Measurements from ENCODE around the gene FARS2. TPM values are rescaled to one million over a fixed set of nuclear protein-coding genes. Genes with fewer than 3 reads are reported as not detected.

Gene FARS2
- total and polyA plus RNA-seq, 7 donors: 10.6 to 17.5 (median 14.4) TPM

DNA sequence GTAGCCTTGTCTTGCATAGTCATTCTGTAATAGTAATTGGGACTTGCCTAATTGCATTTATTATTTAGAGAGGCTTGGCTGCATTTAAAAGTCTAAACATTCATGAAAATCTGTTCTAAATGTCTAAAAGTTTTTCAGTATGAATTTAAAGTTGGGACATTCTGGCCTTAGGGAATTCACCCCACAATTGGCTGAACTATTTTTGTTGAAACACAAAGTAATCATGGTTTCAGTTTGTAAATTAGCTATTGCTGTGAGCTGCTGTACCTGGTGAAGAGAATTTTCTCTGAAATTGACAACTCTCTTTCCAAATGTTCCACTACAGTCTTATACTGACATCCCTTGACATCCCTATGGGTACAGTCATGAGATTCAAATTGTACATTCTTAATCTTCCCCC, 253.0 kb downstream of the FARS2 start:
- ATAC-seq: no peak
- TF ChIP-seq, protein P1, sequence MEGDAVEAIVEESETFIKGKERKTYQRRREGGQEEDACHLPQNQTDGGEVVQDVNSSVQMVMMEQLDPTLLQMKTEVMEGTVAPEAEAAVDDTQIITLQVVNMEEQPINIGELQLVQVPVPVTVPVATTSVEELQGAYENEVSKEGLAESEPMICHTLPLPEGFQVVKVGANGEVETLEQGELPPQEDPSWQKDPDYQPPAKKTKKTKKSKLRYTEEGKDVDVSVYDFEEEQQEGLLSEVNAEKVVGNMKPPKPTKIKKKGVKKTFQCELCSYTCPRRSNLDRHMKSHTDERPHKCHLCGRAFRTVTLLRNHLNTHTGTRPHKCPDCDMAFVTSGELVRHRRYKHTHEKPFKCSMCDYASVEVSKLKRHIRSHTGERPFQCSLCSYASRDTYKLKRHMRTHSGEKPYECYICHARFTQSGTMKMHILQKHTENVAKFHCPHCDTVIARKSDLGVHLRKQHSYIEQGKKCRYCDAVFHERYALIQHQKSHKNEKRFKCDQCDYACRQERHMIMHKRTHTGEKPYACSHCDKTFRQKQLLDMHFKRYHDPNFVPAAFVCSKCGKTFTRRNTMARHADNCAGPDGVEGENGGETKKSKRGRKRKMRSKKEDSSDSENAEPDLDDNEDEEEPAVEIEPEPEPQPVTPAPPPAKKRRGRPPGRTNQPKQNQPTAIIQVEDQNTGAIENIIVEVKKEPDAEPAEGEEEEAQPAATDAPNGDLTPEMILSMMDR (IDR thresholded peaks at IDR 0.05): no peak
- Histone ChIP-seq H3K4me1 (no peaks in the 10 kb centered on the region), H3K27me3 (ENCODE audit: insufficient read depth in 3 of 3, low read length in 2 of 3) (no peaks in the 10 kb centered on the region), H3K9me3 (no peaks in the 10 kb centered on the region), H3K4me3 (no peak overlapping the region), H3K27ac (no peak overlapping the region), H3K36me3 (ENCODE audit: insufficient read depth in 1 of 2, low read depth in 1 of 2) (no peaks in the 10 kb centered on the region)
- no peak for DNase-seq
- intact Hi-C loops (cut with DNase I): no loop called here

DNA sequence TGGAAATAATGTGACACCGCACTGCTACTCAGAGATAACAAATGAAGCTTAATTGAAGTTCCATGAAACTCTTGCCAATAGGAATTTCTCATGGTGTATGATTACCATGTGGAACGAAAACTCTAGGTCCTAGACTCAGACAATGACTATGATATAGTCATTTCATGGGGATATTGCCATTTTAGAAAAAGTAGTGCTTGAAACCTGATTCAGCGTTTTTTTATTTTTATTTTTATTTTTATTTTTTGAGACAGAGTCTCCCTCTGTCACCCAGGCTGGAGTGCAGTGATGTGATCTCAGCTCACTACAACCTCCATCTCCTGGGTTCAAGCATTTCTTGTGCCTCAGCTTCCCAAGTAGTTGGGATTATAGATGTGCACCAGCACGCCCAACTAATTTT, 253.9 kb downstream of the FARS2 start:
- no peaks in the 10 kb centered on the region for H3K36me3 ChIP-seq (ENCODE audit: insufficient read depth in 1 of 2, low read depth in 1 of 2)
- intact Hi-C loops (cut with DNase I): no loop called here
- no peaks in the 10 kb centered on the region for H3K4me1 ChIP-seq
- TF ChIP-seq, protein P1 (IDR thresholded peaks at IDR 0.05): no peak
- DNase-seq (no peak), ATAC-seq (no peak)
- WGBS, 3 donors: 68 to 94% (median 72%) methylated on average over 4 of the region's 4 CpGs
- H3K4me3 ChIP-seq: no peak overlapping the region
- no peak overlapping the region for H3K27ac ChIP-seq
- no peaks in the 10 kb centered on the region for H3K9me3 ChIP-seq
- H3K27me3 ChIP-seq (ENCODE audit: insufficient read depth in 3 of 3, low read length in 2 of 3): no peaks in the 10 kb centered on the region

DNA sequence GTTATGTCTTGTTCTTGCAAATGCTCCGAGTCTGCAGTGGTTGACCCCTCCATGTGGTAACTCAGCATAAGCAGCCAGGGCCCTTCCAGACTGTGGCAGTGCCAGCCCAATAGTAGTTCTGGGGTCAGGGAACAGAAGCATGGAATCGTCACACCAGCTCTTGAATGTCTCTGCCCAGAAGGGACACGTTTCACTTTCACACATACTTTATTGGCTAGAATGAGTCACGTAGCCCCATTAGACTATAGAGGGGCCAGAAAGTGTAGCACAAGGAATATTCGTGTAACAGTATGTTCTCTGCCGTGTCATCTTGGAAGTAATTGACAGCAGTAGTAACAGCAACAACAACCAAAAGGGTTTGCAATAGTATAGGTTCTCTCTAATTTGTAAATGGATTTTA, 254.7 kb downstream of the FARS2 start:
- TF ChIP-seq, protein P1 (IDR thresholded peaks at IDR 0.05): no peak
- Histone ChIP-seq H3K9me3 (no peaks in the 10 kb centered on the region), H3K27ac (no peak overlapping the region), H3K27me3 (ENCODE audit: insufficient read depth in 3 of 3, low read length in 2 of 3) (no peaks in the 10 kb centered on the region), H3K4me1 (no peaks in the 10 kb centered on the region), H3K4me3 (no peak overlapping the region), H3K36me3 (ENCODE audit: insufficient read depth in 1 of 2, low read depth in 1 of 2) (no peaks in the 10 kb centered on the region)
- no peak for ATAC-seq
- 74 to 89% (median 82%) methylated on average over 6 of the region's 6 CpGs for WGBS, 3 donors
- no peak for DNase-seq
- intact Hi-C loops (cut with DNase I): no loop called here

DNA sequence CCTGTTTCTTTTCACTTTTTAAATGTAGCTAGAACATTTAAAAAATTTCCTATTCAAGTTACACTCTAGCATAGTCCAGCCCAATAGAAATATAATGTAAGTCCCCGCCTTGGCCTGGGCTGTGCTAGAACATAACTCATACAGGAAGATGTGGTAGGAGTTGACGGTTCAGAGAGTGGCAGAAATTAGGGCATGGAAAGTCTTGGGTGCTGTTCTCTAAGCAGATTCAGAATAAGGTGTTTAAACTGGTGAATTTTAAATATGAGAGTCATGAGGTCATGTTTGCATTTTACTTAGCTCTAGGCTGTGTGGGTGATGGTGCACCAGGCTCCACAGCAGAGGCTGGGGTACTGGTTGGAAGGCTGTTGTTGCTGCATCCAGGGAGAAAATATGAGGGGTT, 256.5 kb downstream of the FARS2 start:
- DNase-seq (no peak), ATAC-seq (no peak)
- Histone ChIP-seq H3K4me1 (no peaks in the 10 kb centered on the region), H3K27me3 (ENCODE audit: insufficient read depth in 3 of 3, low read length in 2 of 3) (no peaks in the 10 kb centered on the region), H3K9me3 (no peaks in the 10 kb centered on the region), H3K27ac (no peak overlapping the region), H3K4me3 (no peak overlapping the region), H3K36me3 (ENCODE audit: insufficient read depth in 1 of 2, low read depth in 1 of 2) (no peaks in the 10 kb centered on the region)
- 93 to 97% (median 93%) methylated on average over 2 of the region's 2 CpGs for WGBS, 3 donors
- intact Hi-C loops (cut with DNase I): no loop called here
- TF ChIP-seq, protein P1 (IDR thresholded peaks at IDR 0.05): no peak

DNA sequence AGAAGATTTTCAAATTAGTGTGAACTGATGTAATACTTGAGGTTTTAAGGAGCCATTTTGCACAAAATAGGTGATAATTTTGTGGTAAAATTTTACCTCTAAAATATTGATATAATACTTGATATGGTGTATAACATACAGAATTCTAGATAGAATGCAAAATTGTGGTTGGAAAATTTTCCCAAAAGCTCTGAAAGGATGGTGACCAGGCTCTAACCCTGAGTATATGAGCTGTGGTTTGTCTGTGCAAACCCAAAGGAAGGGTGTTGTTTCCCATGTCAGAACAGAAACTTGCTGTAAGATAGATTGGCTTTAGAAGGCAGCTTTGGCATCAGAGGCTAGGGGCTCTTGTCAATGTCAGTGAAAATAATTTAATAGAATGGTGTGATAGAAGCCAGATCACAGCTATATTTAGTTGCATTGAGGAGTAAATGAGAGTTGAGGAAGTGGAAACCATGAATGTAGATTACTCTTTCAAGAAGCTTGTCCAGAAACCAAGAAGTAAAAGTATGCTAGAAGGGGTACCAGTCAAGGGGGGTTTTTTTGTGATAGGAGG, 257.7 kb downstream of the FARS2 start:
- TF ChIP-seq, protein P1 (IDR thresholded peaks at IDR 0.05): no peak
- H3K9me3 ChIP-seq: no peaks in the 10 kb centered on the region
- ATAC-seq (no peak), DNase-seq (no peak)
- no peak overlapping the region for H3K4me3 ChIP-seq
- no peak overlapping the region for H3K27ac ChIP-seq
- H3K4me1 ChIP-seq: no peaks in the 10 kb centered on the region
- intact Hi-C loops (cut with DNase I): no loop called here
- no peaks in the 10 kb centered on the region for H3K27me3 ChIP-seq (ENCODE audit: insufficient read depth in 3 of 3, low read length in 2 of 3)
- H3K36me3 ChIP-seq (ENCODE audit: insufficient read depth in 1 of 2, low read depth in 1 of 2): no peaks in the 10 kb centered on the region
